Kidney glomerular epithelial cell (primary cell): ENCODE measurements around the gene GSG1L.

Experiments
- DNase-seq: peaks from one replicate; lab custom pipeline; 2025; lab: John Stamatoyannopoulos, UW

GSG1L gene

DNA sequence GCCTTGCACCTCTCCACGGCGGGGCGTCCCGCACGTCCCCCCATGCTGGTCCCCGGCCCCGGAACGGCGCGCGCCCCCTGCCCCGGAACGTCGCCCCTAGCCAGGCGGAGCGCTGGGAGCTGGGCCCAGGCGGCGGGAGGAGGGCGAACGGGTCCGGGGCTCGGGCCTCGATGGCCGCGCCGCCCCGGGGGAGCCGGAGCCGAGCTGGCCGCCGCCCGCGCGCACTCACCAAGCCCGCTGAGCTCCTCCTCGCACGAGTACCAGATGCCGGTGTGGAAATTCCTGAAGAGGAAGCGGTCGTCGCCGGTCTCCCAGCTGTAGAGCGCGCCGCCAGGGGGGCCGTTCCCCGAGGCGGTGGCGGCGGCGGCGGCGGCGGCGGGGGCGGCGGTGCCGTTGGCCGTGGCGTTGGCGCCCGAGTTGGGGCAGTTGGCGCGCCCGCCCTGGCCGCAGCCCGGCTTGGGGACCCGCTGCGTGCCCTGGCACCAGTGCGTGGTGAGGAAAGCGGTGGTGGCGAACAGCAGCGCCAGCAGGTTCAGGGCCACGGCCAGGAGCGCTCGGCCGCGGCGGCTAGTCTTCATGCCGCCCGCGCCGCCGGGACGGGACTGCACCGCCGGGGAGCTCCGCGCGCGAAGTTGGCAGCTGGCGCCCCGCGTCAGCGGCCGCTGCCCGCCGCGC is 530 bp downstream of the GSG1L start:
- DNase-seq: no peak

DNA sequence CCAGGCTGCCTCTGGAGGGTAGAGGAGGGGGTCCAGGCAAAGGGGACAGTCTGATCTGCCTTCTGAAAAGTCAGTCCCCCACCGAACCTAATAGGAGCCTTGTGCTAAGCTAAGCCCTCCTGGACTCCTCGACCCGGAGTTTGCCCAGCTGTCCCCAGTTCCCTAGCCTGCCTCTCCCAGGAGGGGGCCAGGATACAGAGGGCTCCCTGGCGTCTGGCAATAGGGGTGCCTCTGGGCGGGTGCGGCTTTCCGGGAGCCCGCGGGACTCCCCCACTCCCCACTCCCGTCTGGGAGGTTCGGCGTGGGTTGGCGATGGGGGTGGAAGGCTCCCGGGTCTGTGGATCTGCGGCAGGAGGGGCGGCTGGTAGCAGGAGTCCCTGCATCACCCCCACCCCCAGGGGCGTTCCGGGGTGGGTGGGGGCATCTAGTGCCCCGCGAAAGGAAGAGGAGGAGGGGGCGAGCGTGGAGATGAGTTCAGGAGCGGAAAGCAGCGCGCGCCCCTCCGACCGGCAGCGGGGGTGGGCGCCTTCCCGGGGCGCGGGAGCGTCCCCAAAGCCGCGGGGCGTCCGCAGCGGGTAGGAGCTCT is 1.2 kb downstream of the GSG1L start:
- no peak for DNase-seq

DNA sequence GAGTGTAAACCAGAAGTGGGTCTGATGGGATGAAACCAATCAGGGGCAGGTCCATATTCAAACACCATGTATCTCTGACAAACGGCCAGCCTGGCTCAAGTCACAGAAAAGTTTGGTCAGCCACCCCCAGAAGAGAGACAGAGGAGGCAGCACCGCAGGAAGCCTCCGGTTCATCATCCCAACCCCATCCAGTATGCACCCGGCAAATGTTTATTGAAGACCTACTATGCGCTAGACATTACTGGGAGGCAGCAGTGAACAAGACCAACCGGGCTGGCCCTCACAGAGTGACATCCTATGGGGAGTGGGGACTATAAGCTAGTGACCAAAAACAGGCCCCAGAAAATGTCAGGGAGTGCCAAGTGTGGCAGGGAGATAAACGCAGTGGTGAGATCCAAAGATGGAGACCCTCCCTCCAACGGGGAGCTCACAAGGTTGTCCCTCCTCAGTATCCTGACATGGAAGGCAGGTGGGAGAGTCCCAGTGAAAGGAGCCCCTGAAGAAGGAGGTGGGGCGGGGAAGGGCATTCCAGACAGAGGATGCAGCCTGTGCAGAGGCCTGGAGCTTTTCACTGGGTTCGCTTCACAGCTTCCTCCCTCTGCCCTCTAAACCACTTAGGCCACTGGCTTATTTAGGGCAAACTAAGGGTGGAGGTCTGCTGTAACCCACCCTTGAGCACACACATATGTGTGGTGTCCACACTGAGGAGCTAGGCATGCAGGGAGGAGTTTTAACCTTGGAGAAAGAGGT is 2.0 kb downstream of the GSG1L start:
- no peak for DNase-seq

DNA sequence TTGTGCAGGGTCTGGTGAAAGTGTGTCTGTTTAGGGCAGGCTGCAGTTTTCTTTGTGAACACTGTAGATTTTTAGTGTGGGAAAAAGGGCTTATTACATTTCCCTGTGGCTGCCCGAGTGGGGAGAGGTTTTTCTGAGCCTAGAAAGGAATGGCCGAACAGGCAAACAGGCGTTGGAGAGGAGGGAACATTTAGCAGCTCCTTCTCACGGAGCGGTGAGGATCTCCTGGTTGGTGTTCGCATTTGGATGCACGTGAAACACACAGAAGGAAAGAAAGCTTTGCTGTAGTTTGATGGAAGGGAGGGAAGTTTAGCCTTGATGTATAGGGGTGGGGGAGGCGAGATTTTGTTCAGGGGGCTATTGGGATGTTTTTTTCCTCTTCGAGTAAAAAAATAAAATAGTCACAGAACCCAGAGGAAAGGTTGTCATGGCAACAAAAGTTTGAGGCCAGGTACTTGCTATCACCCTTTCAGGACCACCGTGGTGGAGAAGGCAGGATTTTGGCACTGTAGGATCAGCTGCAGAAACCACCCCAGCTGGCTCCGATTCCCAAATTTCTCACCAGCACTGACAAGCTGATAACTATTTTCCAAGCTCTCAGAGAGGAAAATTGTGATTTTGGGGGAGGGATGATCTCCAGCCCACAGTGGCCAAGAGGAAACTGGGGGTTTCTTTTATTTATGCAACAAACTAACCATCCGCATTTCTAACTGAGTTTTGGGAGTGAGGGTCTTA is 3.5 kb downstream of the GSG1L start:
- DNase-seq: no peak

DNA sequence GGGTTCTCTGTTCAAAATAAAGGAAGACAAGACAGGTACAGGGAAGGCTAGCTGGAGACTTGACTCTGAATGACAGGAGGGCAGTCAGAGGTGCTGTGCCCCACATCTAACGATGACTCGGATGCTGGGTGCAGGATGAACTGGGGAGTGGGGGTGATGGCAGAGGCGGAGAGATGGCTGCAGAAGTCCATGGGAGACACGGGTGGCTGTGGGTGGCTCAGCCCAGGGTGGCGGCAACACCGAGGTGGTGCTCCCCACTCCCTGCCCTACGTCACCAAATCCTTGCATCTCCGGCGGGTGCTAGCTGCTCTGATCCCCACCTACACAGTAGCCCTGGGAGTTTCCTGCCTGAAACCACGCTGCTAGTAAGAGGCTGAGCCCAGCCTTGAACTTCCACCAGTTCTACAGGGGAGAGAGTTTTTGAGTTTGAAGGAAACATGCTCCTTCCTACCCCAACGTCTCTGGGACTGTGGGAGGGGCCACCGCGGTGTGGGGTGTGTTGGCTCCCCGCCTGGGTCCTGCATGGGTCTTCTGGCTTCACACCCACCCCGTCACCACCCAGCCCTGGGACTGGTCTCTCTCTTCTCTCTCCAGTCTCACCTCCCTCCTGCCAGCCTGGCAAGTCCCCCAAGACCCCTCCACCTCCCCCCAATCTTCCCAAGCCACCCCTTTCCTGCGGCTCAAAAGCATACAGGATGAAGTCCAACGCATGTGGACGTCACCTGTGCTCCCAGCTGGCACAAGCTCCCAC is 4.5 kb downstream of the GSG1L start:
- DNase-seq: no peak

DNA sequence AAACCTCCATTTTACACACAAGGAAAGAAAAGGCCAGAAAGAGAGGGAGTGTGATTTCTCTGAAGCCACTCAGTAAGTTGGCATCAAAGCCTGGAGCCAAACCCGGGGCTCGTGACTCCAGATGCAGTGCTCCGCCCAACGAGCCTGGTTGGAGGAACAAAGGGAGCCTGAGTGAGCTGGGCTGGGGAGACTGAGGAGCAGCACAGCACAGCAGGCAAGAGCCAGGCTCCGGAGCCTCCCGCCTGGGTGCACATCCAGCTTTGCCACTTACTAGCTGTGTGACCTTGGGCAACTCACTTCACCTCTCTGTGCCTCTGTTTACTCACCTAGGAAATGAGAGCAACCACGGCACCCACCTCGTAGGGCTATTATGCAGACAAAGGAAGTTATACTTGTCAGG is 5.6 kb downstream of the GSG1L start:
- DNase-seq: no peak

DNA sequence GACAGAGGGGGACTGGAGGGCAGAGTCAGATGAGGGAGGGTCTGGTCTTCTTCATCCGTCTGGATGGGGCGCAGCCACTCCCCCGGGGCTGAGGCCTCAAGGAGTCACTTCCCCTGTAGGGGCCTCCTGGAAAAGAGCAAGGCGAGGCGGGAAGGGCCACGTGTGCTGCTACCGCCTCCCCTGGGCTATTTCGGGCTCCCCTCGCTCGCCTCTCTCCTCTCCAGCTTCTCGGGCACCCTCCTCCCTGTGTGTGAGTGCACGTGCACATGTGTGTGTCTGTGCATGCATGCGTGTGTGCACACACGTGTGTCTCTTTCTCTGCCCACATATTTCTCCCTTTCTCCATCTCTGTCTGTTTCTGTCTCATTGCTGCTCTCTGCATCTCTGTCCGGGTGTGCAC is 10.1 kb downstream of the GSG1L start:
- DNase-seq: no peak

DNA sequence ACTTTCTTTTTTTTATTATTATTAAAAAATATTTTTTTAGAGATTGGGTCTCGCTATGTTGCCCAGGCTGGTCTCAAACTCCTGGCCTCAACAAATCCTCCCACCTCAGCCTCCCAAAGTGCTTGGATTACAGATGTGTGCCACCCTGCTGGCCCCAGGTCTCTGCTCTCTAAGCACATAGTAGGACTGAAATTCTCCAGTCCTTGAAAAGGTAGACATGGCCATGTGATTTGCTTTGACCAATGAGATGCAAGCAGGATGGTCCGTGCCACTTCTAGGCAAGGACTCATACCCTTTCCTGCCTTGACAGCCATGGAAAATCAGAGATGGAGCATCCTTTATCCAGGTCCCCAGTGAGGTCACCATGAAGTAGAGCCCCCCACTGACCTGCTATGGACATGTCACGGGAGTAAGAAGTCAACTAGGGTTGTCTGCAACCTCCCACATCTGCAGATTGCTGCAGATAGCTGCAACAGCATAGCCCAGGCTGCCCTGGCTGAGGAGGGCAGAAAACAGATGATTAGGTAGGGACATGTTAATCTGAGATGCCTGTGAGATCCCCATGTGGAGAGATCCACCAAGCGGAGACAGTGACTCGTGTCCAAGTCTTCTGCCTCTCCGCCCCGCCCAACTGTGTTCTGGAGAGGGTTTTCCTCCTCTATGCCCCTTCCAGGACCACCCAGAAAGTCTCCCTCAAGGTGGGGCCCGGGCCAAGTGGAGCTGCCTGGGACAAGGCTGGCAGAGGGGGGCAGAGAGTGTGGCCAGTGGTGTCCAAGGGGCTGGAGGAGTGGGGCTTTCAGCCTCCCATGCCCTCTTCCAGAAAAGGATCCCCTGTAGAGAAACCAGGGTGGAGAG is 11.0 kb downstream of the GSG1L start:
- DNase-seq: no peak

DNA sequence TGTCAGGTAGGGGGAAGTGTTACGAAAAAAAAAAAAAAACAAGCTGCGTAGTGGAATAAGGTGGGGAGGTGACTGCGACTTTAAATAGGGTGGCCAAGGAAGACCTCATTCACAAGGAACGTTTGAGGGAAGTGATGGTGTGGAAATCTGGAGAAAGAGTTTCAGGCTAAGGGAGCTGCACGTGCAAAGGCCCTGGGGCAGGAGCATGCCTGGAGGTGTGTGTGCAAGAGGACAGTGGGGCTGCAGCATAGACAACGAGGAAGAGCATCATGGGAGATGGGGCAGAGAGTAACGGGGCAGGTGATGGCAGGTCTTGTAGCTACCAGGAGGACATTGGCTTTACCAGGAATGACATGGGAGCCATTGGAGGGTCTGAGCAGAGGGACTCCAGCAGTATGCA is 12.0 kb downstream of the GSG1L start:
- no peak for DNase-seq

DNA sequence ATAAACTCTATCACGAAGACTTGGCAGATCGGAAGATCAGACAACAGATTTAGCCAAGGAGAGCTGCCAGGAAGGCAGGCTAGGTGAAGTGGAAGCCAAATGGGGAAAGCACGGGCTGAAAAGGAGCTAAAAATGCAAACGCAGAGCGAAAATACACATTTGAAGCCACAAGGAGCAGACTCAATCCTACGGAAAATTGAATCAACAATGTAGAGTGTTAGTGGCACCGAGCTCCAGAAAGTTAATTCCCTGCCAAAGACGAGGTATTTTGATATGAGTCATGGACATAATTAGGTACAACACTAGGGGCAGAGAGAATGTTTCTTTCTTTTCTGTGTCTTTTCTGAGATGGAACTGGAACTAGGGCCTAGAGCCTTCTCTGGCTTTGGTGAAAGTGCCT is 20.7 kb downstream of the GSG1L start:
- no peak for DNase-seq

DNA sequence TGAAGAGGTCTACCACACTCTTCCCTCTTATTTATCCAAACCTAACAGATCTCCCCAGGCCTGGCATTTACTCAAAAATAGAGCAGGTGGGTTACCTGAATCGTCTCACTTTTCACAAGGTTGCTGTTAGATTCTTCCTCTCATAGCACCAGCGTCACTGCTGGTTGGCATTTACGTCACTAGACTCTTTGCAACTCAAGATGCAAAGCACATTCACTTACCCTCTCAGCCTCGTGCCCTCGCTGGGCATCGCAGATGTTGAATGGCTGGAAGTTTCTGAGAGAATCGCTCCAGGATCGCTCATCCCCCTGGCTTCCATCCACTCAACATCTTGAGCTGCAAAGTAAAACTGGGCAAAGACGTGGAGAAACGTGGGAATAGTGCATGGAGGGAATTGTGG is 21.9 kb downstream of the GSG1L start:
- no peak for DNase-seq

DNA sequence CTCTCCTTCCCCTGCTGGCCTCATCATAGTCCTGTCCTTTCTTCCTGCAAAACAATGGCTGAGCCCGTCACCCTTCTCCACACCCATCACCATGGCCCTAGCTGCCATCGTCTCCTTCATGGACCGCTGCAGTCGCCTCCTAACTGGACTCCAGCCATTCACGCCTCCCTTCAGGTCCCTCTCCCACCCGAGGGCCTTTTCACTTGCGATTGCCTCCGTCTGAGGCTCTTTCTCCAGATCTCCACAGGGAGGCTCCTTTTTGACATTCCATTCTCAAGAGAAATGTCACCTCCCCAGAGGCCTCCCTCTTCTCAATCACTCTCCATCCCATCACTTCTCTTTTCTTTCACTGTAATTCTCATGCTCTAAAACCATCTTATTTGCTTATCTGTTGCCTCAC is 23.5 kb downstream of the GSG1L start:
- DNase-seq: no peak

DNA sequence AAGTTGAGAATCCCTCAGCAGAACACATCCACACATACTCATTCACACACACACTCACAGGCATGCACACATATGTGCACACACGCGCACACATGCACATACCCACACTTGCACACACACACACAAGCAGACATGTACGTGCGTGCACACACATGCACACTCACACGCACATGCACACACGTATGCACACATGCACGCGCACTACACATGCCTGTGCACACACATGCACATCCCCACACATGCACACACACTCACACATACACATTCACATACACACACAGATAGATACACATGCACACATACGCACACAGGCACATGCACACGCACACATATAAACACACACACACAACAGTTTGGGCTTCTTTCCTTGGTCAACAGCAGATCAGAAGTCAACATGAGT is 24.0 kb downstream of the GSG1L start:
- no peak for DNase-seq

DNA sequence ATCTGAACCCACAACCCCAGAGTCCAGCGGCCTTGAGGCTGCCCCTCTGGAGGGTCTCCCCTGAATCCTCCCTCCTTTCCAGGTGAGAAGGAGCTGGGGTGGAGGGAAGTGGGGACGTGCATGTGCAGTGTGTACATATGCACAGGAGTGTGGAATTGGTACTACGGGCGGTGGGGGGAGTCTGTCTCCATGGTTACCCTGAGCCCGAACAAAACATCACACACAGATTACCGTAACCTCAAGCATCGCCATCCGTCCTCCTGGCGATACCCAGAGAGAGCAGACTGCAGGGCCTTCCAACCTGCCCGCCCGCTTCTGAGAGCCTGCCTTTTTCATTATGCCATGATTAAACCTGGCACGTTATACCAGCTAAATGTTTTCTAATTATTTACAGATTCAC is 25.1 kb downstream of the GSG1L start:
- no peak for DNase-seq

DNA sequence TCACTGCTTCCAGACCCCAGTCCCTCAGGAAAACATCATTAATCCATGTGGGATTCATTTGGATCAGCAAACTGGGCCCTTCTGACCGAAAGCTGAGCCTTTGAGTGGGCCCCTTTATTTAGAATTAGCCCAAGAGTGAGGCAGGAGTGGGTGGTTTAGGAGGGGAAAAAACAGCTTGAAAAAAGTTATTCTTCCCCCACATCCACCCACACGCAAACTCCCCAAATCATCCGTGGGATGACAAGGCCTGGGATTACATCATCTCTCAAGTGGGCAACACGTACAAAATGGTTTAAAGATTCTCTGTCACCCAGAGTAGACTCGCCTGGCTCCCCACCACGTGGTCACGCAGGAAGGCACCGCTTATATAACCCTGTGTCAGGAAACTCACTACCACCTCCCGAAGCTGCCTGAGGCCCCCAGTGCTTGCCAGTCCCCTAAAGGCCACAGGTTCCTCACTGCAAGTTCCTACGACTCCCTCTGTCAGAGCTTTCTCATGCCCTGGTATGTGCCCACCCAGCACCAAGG is 27.6 kb downstream of the GSG1L start:
- DNase-seq: no peak

DNA sequence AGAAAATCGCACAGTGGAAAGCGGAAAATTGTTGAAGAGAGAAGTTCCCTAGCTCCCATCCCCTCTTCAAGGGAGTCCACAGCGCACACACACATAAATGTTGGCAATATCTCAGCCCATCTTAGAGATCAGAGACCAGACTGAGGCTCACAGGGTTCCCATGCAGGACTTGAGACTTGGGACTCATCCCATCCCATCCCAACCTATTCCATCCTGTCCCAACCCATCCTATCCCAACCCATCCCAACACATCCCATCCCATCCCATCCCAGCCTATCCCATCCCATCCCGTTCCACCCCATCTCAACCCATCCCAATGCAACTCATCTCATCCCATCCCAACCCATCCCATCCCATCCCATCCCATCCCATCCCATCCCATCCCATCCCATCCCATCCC is 29.6 kb downstream of the GSG1L start:
- DNase-seq: no peak

DNA sequence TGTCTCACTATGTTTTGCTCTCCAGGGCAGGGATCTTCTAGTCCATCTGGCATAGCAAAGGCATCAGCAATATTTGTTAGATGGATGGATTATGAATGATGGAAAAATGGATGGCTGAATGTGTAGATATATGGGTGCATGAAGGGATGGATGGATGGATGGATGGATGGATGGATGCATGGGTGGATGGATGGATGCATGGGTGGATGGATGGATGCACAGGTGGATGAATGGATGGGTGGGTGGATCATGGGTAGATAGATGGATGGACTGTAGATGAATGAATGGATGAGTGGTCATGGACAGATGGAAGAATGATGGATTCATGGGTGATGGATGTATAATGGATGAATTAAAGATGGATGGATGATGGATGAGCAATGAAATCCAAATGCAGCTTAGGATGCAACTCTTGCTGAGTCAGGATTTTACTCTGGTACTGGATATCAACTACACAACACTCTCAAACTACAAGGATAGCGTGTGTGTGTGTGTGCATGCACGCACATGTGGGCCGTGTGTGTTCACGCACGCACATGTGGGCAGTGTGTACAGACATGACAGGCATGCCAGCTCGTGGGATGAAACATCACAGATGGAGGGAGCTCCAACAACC is 34.0 kb downstream of the GSG1L start:
- DNase-seq: no peak

DNA sequence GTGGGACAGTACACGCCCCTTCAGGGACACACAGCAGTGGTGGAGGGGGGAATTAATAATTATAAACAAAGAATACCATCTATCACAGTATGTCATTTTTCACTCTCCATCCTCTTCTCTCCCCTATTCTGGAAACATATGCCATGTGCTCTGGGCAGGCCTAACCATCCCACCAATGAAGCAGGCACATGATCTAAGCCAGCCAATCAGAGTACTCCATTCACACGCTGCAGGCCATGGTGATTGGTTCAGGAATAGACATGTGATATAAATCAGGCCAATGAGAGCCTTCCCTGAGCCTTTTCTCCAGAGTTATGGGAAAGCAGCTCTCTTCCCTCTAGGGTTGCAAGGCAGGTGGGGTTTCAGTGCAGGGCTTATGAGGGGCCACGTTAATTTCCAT is 36.5 kb downstream of the GSG1L start:
- no peak for DNase-seq

DNA sequence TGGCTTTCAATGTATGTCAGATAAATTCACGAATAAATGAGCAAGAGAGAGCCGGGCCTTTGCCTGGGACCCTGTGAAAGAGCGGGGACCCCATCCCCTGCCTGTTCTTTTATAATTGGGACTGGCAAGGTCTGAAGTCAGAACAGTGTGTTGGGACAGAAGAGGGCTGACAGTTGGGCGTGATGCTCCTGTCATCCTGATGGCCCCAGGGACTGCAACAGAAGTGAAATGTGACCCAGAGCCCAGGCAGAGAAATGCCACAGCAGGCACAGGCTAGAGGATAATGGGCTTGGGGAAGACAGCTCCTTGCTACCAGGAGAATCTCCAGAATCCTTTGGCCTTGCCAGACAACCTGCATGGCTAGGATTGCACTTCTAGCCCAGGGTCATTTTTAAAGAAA is 37.9 kb downstream of the GSG1L start:
- no peak for DNase-seq

DNA sequence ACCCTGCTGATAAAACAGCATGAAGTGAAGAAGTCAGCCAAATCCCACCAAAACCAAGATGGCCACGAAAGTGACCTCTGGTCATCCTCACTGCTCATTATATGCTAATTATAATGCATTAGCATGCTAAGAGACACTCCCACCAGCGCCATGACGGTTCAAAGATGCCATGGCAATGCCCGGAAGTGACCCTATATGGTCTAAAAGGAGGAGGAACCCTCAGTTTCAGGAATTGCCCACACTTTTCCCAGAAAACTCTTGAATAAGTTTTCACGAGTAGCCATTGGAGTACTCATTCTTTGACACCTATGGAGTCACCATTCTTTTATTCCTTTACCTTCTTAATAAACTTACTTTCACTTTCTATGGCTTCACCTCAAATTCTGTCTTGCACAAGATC is 44.3 kb downstream of the GSG1L start:
- DNase-seq: no peak

DNA sequence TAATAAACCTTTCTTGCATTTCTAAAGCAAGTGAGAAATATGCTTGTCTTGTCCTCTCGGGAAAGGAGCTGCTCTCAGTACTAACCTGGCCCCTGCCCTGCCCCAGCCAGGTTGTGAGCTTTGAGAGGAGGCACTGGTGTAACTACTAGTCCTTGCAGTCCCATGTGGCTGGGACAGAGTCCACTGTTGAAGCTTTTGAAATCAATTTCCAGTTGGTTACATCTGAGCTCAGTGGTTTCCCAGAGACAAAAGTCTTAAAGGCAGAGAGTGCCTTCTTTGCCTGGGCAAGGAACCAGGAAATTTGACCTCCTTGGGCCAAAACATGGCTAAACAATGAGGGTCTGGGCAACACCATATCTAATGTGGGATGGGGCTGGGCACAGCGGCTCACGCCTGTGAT is 48.7 kb downstream of the GSG1L start:
- DNase-seq: no peak
